ENCODE results near the gene PHIP.
"Not testable (repeated sequence)": the region's sequence is repeated elsewhere in the genome, so short reads cannot be mapped to it uniquely, and the experiment has no call there.

PHIP gene

DNA sequence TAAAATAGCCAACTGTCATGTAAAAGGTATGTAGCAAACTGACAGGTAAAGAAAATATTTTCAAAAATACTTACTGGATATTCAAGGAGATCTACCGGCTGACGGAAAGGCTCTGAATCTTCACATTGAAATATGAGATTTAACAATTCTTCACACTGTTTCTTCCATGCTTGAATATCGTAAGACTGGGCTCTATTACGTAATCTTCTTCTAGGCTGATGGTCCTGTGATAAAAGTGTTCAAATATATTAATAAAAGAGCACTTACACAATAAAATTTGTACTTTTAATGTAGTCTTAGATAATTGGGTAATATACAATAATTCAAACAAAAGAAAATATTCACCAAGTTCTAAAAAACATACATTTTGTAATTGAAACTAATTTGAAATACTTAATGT, 123.3 kb downstream of the PHIP start:
- H3K4me3 ChIP-seq (ENCODE audit: low read depth in 1 of 5, low read length in 5 of 5) = no peak overlapping the region
- no peak overlapping the region for H3K9ac ChIP-seq (ENCODE audit: low read length in 5 of 5)
- H3K27ac ChIP-seq (ENCODE audit: low read depth, low read length) = no peak overlapping the region
- peaks cover 0 to 4% (median 0%) of the 10 kb centered on the region in 5 donors for H3K9me3 ChIP-seq (ENCODE audit: control insufficient read depth in 5 of 5, low read length in 5 of 5)
- H3K36me3 ChIP-seq (ENCODE audit: control insufficient read depth in 5 of 5, insufficient read depth in 5 of 5, low read length in 5 of 5) = peaks cover 28 to 58% (median 51%) of the 10 kb centered on the region in 5 donors
- H3K27me3 ChIP-seq (ENCODE audit: control insufficient read depth in 5 of 5, insufficient read depth in 4 of 5, low read length in 5 of 5) = no peaks in the 10 kb centered on the region
- no peaks in the 10 kb centered on the region for H3K4me1 ChIP-seq (ENCODE audit: control insufficient read depth in 5 of 5, insufficient read depth in 5 of 5, low read length in 5 of 5)

DNA sequence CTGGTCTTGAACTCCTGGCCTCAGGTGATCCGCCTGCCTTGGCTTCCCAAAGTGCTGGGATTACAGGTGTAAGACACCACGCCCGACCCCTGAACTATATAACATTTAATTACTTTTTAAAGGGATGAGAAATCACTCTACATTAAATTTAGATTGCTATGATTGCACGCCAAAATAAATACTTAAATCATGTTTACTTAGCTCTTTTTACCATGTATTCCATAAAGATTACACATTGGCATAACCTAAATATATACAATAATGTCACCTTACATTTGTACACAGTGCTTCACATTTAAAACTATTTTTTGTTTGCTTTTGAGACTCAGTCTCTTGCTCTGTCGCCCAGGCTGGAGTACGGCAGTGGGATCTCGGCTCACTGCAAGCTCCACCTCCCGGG, 124.3 kb downstream of the PHIP start:
- Histone ChIP-seq H3K36me3 (ENCODE audit: control insufficient read depth in 5 of 5, insufficient read depth in 5 of 5, low read length in 5 of 5) (peaks cover 33 to 61% (median 54%) of the 10 kb centered on the region in 5 donors), H3K9ac (ENCODE audit: low read length in 5 of 5) (no peak overlapping the region), H3K9me3 (ENCODE audit: control insufficient read depth in 5 of 5, low read length in 5 of 5) (peaks cover 0 to 8% (median 5%) of the 10 kb centered on the region in 5 donors), H3K27ac (ENCODE audit: low read depth, low read length) (no peak overlapping the region), H3K4me3 (ENCODE audit: low read depth in 1 of 5, low read length in 5 of 5) (no peak overlapping the region), H3K4me1 (ENCODE audit: control insufficient read depth in 5 of 5, insufficient read depth in 5 of 5, low read length in 5 of 5) (no peaks in the 10 kb centered on the region), H3K27me3 (ENCODE audit: control insufficient read depth in 5 of 5, insufficient read depth in 4 of 5, low read length in 5 of 5) (no peaks in the 10 kb centered on the region)

DNA sequence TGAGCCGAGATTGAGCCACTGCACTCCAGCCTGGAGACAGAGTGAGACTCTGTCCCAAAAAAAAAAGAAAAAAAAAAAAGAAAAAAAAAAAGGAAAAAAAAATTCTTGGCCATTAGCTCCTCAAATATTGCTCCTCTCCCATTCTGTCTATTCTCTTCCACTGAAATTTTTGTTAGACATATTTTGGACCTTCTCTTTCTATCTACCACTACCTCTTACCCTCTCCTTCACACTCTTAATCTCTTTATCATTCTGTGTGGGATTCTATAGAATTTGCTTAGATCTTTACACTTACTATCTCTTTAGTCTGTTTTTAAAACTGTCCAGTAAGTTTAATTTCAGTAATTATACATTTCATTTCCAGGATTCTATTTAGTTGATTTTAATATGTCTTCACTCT, 125.7 kb downstream of the PHIP start:
- H3K27ac ChIP-seq (ENCODE audit: low read depth, low read length) = no peak overlapping the region
- peaks cover 0 to 13% (median 7%) of the 10 kb centered on the region in 5 donors for H3K9me3 ChIP-seq (ENCODE audit: control insufficient read depth in 5 of 5, low read length in 5 of 5)
- H3K27me3 ChIP-seq (ENCODE audit: control insufficient read depth in 5 of 5, insufficient read depth in 4 of 5, low read length in 5 of 5) = no peaks in the 10 kb centered on the region
- no peaks in the 10 kb centered on the region for H3K4me1 ChIP-seq (ENCODE audit: control insufficient read depth in 5 of 5, insufficient read depth in 5 of 5, low read length in 5 of 5)
- H3K4me3 ChIP-seq (ENCODE audit: low read depth in 1 of 5, low read length in 5 of 5) = no peak overlapping the region
- H3K36me3 ChIP-seq (ENCODE audit: control insufficient read depth in 5 of 5, insufficient read depth in 5 of 5, low read length in 5 of 5) = peaks cover 39 to 67% (median 62%) of the 10 kb centered on the region in 5 donors
- H3K9ac ChIP-seq (ENCODE audit: low read length in 5 of 5) = no peak overlapping the region

DNA sequence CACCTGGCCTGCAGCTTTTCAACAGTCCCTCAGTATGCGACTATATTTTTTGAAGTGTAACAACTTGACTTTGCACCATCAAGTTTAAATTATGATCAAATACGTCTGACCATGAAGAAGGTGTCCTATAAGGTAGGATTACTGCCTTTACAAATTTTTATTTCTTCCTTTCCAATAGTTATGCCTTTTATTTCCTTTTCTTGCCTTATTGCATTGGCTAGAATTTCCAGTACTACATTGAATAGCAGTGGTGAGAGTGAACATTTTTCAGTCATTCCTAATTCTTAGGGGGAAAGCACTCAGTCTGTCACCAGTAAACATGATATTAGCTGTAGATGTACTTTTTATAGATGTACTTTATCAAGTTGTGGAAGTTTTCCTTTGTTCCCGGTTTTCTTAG, 129.3 kb downstream of the PHIP start:
- Histone ChIP-seq H3K4me3 (ENCODE audit: low read depth in 1 of 5, low read length in 5 of 5) (no peak overlapping the region), H3K9me3 (ENCODE audit: control insufficient read depth in 5 of 5, low read length in 5 of 5) (peaks cover 0 to 13% (median 7%) of the 10 kb centered on the region in 5 donors), H3K27me3 (ENCODE audit: control insufficient read depth in 5 of 5, insufficient read depth in 4 of 5, low read length in 5 of 5) (no peaks in the 10 kb centered on the region), H3K36me3 (ENCODE audit: control insufficient read depth in 5 of 5, insufficient read depth in 5 of 5, low read length in 5 of 5) (peaks cover 61 to 85% (median 81%) of the 10 kb centered on the region in 5 donors), H3K27ac (ENCODE audit: low read depth, low read length) (no peak overlapping the region), H3K4me1 (ENCODE audit: control insufficient read depth in 5 of 5, insufficient read depth in 5 of 5, low read length in 5 of 5) (no peaks in the 10 kb centered on the region), H3K9ac (ENCODE audit: low read length in 5 of 5) (no peak overlapping the region)

DNA sequence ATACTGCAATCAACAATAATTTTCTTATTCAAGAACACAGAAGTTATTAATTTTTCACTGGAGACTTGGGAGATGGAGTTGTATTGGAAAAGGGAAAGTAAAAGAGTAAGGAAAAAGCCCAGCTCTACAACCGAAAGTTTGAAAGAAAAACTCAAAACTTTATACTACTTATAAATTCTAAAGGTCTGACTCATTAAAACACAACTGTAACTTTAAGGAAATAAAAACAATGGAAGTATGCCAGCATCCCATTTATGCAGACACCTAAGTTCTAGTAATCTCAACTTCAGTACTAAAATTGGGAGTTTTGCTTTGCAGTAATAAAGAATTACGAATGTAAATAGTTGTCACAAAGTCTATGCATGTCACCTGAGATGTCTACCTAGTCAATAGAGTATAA, 130.1 kb downstream of the PHIP start:
- Histone ChIP-seq H3K4me1 (ENCODE audit: control insufficient read depth in 5 of 5, insufficient read depth in 5 of 5, low read length in 5 of 5) (no peaks in the 10 kb centered on the region), H3K27ac (ENCODE audit: low read depth, low read length) (no peak overlapping the region), H3K9ac (ENCODE audit: low read length in 5 of 5) (no peak overlapping the region), H3K9me3 (ENCODE audit: control insufficient read depth in 5 of 5, low read length in 5 of 5) (peaks cover 0 to 13% (median 7%) of the 10 kb centered on the region in 5 donors), H3K27me3 (ENCODE audit: control insufficient read depth in 5 of 5, insufficient read depth in 4 of 5, low read length in 5 of 5) (no peaks in the 10 kb centered on the region), H3K36me3 (ENCODE audit: control insufficient read depth in 5 of 5, insufficient read depth in 5 of 5, low read length in 5 of 5) (peaks cover 55 to 83% (median 76%) of the 10 kb centered on the region in 5 donors), H3K4me3 (ENCODE audit: low read depth in 1 of 5, low read length in 5 of 5) (no peak overlapping the region)

DNA sequence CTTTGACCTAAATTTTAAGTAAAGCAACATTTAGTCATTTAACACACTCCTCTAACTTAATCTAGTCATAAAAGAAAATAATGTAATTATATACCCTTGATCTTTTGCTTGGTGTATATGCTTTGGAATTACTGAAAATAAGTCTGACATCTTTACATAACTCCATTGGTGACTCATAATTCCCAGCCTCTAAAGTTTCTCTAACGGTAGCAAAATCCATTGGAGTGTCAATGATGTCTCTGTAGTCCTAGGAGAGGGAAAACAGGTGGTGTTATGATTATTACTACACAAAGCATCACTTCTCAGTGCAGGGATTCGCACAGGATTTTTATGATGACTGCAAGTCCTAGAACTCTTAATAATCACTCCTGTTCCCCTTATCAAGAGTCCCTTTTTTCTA, 130.5 kb downstream of the PHIP start:
- Histone ChIP-seq H3K9ac (ENCODE audit: low read length in 5 of 5) (no peak overlapping the region), H3K4me3 (ENCODE audit: low read depth in 1 of 5, low read length in 5 of 5) (no peak overlapping the region), H3K27ac (ENCODE audit: low read depth, low read length) (no peak overlapping the region), H3K4me1 (ENCODE audit: control insufficient read depth in 5 of 5, insufficient read depth in 5 of 5, low read length in 5 of 5) (no peaks in the 10 kb centered on the region), H3K36me3 (ENCODE audit: control insufficient read depth in 5 of 5, insufficient read depth in 5 of 5, low read length in 5 of 5) (peaks cover 51 to 80% (median 75%) of the 10 kb centered on the region in 5 donors), H3K27me3 (ENCODE audit: control insufficient read depth in 5 of 5, insufficient read depth in 4 of 5, low read length in 5 of 5) (no peaks in the 10 kb centered on the region), H3K9me3 (ENCODE audit: control insufficient read depth in 5 of 5, low read length in 5 of 5) (peaks cover 0 to 11% (median 7%) of the 10 kb centered on the region in 5 donors)

DNA sequence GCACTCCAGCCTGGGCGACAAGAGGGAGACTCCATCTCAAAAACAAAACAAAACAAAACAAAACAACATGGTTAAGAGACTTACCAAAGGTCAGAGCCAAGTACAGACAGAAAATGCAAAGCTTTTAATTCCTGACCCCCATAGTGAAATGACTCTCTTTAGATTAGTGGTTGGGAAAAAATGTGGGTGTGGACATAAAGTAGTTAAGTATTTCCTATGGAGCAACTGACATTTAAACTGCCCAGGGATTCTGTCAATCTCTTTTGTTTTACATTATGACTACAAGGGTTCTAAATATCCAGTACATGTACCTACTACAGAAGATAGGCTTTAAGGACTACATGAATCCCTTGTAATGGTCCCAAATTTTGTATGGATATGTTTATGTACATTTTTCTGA, 135.6 kb downstream of the PHIP start:
- H3K9ac ChIP-seq (ENCODE audit: low read length in 5 of 5) = no peak overlapping the region
- no peaks in the 10 kb centered on the region for H3K4me1 ChIP-seq (ENCODE audit: control insufficient read depth in 5 of 5, insufficient read depth in 5 of 5, low read length in 5 of 5)
- peaks cover 46 to 69% (median 61%) of the 10 kb centered on the region in 5 donors for H3K36me3 ChIP-seq (ENCODE audit: control insufficient read depth in 5 of 5, insufficient read depth in 5 of 5, low read length in 5 of 5)
- H3K27ac ChIP-seq (ENCODE audit: low read depth, low read length) = no peak overlapping the region
- no peaks in the 10 kb centered on the region for H3K27me3 ChIP-seq (ENCODE audit: control insufficient read depth in 5 of 5, insufficient read depth in 4 of 5, low read length in 5 of 5)
- no peak overlapping the region for H3K4me3 ChIP-seq (ENCODE audit: low read depth in 1 of 5, low read length in 5 of 5)
- no peaks in the 10 kb centered on the region for H3K9me3 ChIP-seq (ENCODE audit: control insufficient read depth in 5 of 5, low read length in 5 of 5)

DNA sequence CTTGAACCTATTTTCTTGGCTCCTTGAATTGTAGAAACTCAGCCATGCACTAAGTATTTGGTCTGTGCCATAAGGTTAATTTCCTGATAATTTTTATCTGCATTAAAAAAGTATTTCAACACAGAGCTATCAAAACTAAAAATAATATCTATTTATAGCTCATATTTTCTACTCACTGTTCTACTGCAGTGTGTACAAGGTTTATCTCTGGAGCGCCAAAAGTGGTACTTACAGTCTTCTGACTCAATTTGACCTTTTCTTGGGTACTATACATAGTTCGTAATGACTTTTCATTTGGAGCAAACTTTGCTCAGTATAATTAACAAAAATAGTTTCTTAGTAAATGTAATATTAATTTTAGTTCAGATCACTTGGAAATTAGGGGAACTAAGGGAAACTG, 141.5 kb downstream of the PHIP start:
- no peaks in the 10 kb centered on the region for H3K4me1 ChIP-seq (ENCODE audit: control insufficient read depth in 5 of 5, insufficient read depth in 5 of 5, low read length in 5 of 5)
- no peaks in the 10 kb centered on the region for H3K27me3 ChIP-seq (ENCODE audit: control insufficient read depth in 5 of 5, insufficient read depth in 4 of 5, low read length in 5 of 5)
- peaks cover 12 to 21% (median 15%) of the 10 kb centered on the region in 5 donors for H3K36me3 ChIP-seq (ENCODE audit: control insufficient read depth in 5 of 5, insufficient read depth in 5 of 5, low read length in 5 of 5)
- no peak overlapping the region for H3K4me3 ChIP-seq (ENCODE audit: low read depth in 1 of 5, low read length in 5 of 5)
- no peak overlapping the region for H3K9ac ChIP-seq (ENCODE audit: low read length in 5 of 5)
- H3K9me3 ChIP-seq (ENCODE audit: control insufficient read depth in 5 of 5, low read length in 5 of 5) = peaks cover 0 to 3% (median 0%) of the 10 kb centered on the region in 5 donors
- no peak overlapping the region for H3K27ac ChIP-seq (ENCODE audit: low read depth, low read length)

DNA sequence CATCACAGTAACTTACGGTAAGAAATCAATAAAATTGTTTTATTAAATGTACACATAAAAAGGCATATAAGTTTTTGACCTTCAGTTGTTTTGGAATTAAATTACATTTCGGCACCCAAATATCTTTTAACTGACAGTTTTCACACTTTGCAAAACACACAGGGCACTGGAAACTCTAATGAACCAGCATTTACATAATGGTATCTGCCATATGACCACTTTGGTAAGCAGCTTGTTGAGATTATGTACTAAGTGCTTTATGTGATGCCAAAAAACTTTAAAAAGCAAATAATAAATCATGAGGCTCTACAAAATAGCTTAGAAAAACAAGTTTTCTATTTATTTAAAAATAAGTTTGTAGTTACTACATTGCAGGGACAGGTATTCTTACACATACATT, 142.5 kb downstream of the PHIP start:
- H3K9me3 ChIP-seq (ENCODE audit: control insufficient read depth in 5 of 5, low read length in 5 of 5) = peaks cover 0 to 3% (median 0%) of the 10 kb centered on the region in 5 donors
- H3K27me3 ChIP-seq (ENCODE audit: control insufficient read depth in 5 of 5, insufficient read depth in 4 of 5, low read length in 5 of 5) = no peaks in the 10 kb centered on the region
- peaks cover 6 to 15% (median 7%) of the 10 kb centered on the region in 5 donors for H3K36me3 ChIP-seq (ENCODE audit: control insufficient read depth in 5 of 5, insufficient read depth in 5 of 5, low read length in 5 of 5)
- no peak overlapping the region for H3K4me3 ChIP-seq (ENCODE audit: low read depth in 1 of 5, low read length in 5 of 5)
- no peaks in the 10 kb centered on the region for H3K4me1 ChIP-seq (ENCODE audit: control insufficient read depth in 5 of 5, insufficient read depth in 5 of 5, low read length in 5 of 5)
- no peak overlapping the region for H3K27ac ChIP-seq (ENCODE audit: low read depth, low read length)
- no peak overlapping the region for H3K9ac ChIP-seq (ENCODE audit: low read length in 5 of 5)

DNA sequence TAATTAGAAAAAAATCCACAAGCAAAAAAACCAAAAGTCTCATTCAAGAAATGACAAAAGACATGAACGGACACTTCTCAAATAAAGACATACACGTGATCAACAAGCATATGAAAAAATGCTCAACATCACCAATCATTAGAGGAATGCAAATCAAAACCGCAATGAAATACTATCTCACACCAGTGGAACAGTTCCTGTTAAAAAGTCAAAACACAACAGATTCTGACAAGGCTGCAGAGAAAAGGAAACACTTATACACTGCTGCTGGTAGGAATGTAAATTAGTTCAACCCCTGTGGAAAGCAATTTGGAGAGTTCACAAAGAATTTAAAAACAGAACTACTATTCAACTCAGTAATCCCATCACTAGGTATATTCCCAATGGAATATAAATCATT, 152.7 kb downstream of the PHIP start:
- no peaks in the 10 kb centered on the region for H3K27me3 ChIP-seq (ENCODE audit: control insufficient read depth in 5 of 5, insufficient read depth in 4 of 5, low read length in 5 of 5)
- peaks cover 2 to 30% (median 15%) of the 10 kb centered on the region in 5 donors for H3K9me3 ChIP-seq (ENCODE audit: control insufficient read depth in 5 of 5, low read length in 5 of 5)
- no peak overlapping the region for H3K27ac ChIP-seq (ENCODE audit: low read depth, low read length)
- H3K36me3 ChIP-seq (ENCODE audit: control insufficient read depth in 5 of 5, insufficient read depth in 5 of 5, low read length in 5 of 5) = no peaks in the 10 kb centered on the region
- no peak overlapping the region for H3K4me3 ChIP-seq (ENCODE audit: low read depth in 1 of 5, low read length in 5 of 5)
- H3K4me1 ChIP-seq (ENCODE audit: control insufficient read depth in 5 of 5, insufficient read depth in 5 of 5, low read length in 5 of 5) = no peaks in the 10 kb centered on the region
- H3K9ac ChIP-seq (ENCODE audit: low read length in 5 of 5) = no peak overlapping the region

DNA sequence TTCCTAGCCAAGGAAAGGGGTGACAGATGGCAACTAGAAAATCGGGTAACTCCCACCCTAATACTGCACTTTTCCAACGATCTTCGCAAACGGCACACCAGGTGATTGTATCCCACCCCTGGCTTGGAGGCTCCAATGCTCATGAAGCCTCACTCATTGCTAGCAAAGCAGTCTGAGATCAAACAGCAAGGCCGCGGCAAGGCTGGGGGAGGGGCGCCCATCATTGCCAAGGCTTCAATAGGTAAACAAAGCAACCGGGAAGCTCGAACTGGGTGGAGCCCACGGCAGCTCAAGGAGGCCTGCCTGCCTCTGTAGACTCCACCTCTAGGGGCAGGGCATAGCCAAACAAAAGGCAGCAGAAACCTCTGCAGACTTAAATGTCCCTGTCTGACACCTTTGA, 156.9 kb downstream of the PHIP start:
- H3K4me3 ChIP-seq (ENCODE audit: low read depth in 1 of 5, low read length in 5 of 5); H3K9ac ChIP-seq (ENCODE audit: low read length in 5 of 5); H3K27me3 ChIP-seq (ENCODE audit: control insufficient read depth in 5 of 5, insufficient read depth in 4 of 5, low read length in 5 of 5); H3K36me3 ChIP-seq (ENCODE audit: control insufficient read depth in 5 of 5, insufficient read depth in 5 of 5, low read length in 5 of 5); H3K27ac ChIP-seq (ENCODE audit: low read depth, low read length); H3K4me1 ChIP-seq (ENCODE audit: control insufficient read depth in 5 of 5, insufficient read depth in 5 of 5, low read length in 5 of 5): not testable (repeated sequence)
- peaks cover 0 to 25% (median 5%) of the 10 kb centered on the region in 5 donors for H3K9me3 ChIP-seq (ENCODE audit: control insufficient read depth in 5 of 5, low read length in 5 of 5)
